Activated CD8-positive, alpha-beta T cell treated with anti-CD3 and anti-CD28 coated beads for 36 hours (primary cell): ENCODE measurements around the gene SEC61B. TPM values are rescaled to one million over a fixed set of nuclear protein-coding genes. Genes with fewer than 3 reads are reported as not detected.

Experiments used
- ATAC-seq: fragments of 200-7000 bp; cut with Tn5 transposase; one replicate; pipeline ENCODE4 v1.10.0; 2021; ENCODE audit warnings: mild to moderate bottlenecking, moderate library complexity
- CTCF ChIA-PET: fragments of 350-600 bp; sonication (Branson Sonifier 250); formaldehyde crosslinking; loops from one replicate; lab custom pipeline; 2021; ENCODE audit warnings: antibody characterized with exemption; lab: Charles Lee
- POLR2A ChIA-PET: fragments of 350-600 bp; sonication (Branson Sonifier 250); formaldehyde crosslinking; loops from one replicate; lab custom pipeline; 2021; ENCODE audit warnings: antibody characterized with exemption; lab: Charles Lee
- DNase-seq: peaks from one replicate; pipeline ENCODE4 v3.0.0-alpha.2; 2020
- H3K27ac Mint-ChIP-seq: one replicate; pipeline ENCODE4 v1.8.0; 2021; ENCODE audit warnings: mild to moderate bottlenecking, mixed read lengths
- H3K27me3 Mint-ChIP-seq: one replicate; pipeline ENCODE4 v1.8.0; 2021; ENCODE audit warnings: mixed read lengths
- H3K36me3 Mint-ChIP-seq: one replicate; pipeline ENCODE4 v1.8.0; 2021; ENCODE audit warnings: low read depth, mixed read lengths
- H3K4me1 Mint-ChIP-seq: one replicate; pipeline ENCODE4 v1.8.0; 2021; ENCODE audit warnings: low read depth, mixed read lengths
- H3K4me3 Mint-ChIP-seq: one replicate; pipeline ENCODE4 v1.8.0; 2021; ENCODE audit warnings: mild to moderate bottlenecking, moderate library complexity, mixed read lengths
- H3K9me3 Mint-ChIP-seq: one replicate; pipeline ENCODE4 v1.8.0; 2021; ENCODE audit warnings: mixed read lengths
- intact Hi-C: fragments of 100-400 bp; cut with micrococcal nuclease; formaldehyde crosslinking; loops from one replicate; pipeline ENCODE4 v1.10.0; 2022
- total RNA-seq, 2 experiments: library from RNA; stranded (reverse); gene quantifications; one replicate each; pipeline ENCODE4 v1.2.3, GENCODE V29; 2021
- TF ChIP-seq, protein P1 (sequence below): fragments of 200-600 bp; IDR thresholded peaks from one replicate; pipeline ENCODE4 v1.8.0; 2022; ENCODE audit warnings: antibody characterized with exemption, mild to moderate bottlenecking

The SEC61B gene
- total RNA-seq, 2 experiments from 2014 or later = 140 to 149 TPM

GRCh38 chr9:99189186-99189585 is 32.9 kb upstream of the SEC61B start:
- TF ChIP-seq, protein P1, sequence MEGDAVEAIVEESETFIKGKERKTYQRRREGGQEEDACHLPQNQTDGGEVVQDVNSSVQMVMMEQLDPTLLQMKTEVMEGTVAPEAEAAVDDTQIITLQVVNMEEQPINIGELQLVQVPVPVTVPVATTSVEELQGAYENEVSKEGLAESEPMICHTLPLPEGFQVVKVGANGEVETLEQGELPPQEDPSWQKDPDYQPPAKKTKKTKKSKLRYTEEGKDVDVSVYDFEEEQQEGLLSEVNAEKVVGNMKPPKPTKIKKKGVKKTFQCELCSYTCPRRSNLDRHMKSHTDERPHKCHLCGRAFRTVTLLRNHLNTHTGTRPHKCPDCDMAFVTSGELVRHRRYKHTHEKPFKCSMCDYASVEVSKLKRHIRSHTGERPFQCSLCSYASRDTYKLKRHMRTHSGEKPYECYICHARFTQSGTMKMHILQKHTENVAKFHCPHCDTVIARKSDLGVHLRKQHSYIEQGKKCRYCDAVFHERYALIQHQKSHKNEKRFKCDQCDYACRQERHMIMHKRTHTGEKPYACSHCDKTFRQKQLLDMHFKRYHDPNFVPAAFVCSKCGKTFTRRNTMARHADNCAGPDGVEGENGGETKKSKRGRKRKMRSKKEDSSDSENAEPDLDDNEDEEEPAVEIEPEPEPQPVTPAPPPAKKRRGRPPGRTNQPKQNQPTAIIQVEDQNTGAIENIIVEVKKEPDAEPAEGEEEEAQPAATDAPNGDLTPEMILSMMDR = no peak
- H3K4me3 Mint-ChIP-seq = no peak overlapping the region
- ChIA-PET POLR2A (no interaction called here), CTCF (interaction anchor here (0.9 to 1.9 kb wide), 2 partner anchors 8 to 25 kb away, joined by 3 to 8 read pairs; no protein-coding TSS in a partner anchor)
- DNase-seq (no peak), ATAC-seq (no peak)
- H3K4me1 Mint-ChIP-seq = peaks cover 22% of the 10 kb centered on the region
- no peaks in the 10 kb centered on the region for H3K9me3 Mint-ChIP-seq
- no peaks in the 10 kb centered on the region for H3K36me3 Mint-ChIP-seq
- peaks cover 8% of the 10 kb centered on the region for H3K27me3 Mint-ChIP-seq
- no peak overlapping the region for H3K27ac Mint-ChIP-seq
- intact Hi-C loops = loop anchor here (10.0 kb wide), 1 partner anchor 826 kb away; no protein-coding TSS in a partner anchor

DNA sequence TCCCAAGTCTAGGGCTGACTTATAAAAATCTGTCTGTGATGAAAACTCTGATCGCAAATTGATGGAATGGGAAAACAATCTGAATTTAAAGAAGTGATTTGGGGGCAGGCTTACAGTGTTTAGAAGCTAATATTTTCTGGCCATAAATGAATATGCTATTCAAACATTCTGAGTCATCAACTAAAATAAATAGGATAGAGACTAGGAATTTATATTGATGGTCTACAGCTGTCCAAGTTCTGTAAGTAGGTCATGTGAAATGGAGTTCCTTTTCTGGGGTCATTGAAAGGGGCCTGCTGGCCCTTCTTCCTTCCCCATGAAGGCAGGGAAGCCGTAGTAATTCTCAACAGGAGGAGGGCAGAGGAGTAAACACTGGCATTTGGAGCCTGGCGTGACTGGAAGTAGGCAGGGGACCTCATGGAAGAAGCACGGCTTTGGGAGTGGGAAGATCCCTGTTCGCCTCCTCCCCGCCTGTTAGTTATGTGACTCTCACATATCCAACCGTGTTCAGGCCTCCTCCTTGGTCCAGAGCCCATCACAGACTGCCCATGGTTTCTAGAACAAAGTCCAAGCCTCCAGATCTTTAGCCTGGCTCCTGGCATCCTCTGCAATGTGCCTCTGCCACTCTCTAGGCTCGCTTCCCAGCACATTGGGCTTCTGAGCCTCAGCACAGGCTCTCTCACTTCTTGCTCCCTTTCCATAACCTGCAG is 32.0 kb upstream of the SEC61B start:
- Mint-ChIP-seq H3K4me3 (no peak overlapping the region), H3K36me3 (no peaks in the 10 kb centered on the region), H3K27ac (no peak overlapping the region), H3K9me3 (no peaks in the 10 kb centered on the region), H3K27me3 (peaks cover 8% of the 10 kb centered on the region), H3K4me1 (peaks cover 13% of the 10 kb centered on the region)
- DNase-seq = no peak
- TF ChIP-seq, protein P1 = no peak
- CTCF ChIA-PET = interaction anchor here (0.7 to 1.9 kb wide), 3 partner anchors 7 to 49 kb away, joined by 3 to 8 read pairs (median 4); no protein-coding TSS in a partner anchor
- intact Hi-C loops = loop anchor here (10.0 kb wide), 1 partner anchor 825 kb away; no protein-coding TSS in a partner anchor
- no peak for ATAC-seq
- POLR2A ChIA-PET = no interaction called here

DNA sequence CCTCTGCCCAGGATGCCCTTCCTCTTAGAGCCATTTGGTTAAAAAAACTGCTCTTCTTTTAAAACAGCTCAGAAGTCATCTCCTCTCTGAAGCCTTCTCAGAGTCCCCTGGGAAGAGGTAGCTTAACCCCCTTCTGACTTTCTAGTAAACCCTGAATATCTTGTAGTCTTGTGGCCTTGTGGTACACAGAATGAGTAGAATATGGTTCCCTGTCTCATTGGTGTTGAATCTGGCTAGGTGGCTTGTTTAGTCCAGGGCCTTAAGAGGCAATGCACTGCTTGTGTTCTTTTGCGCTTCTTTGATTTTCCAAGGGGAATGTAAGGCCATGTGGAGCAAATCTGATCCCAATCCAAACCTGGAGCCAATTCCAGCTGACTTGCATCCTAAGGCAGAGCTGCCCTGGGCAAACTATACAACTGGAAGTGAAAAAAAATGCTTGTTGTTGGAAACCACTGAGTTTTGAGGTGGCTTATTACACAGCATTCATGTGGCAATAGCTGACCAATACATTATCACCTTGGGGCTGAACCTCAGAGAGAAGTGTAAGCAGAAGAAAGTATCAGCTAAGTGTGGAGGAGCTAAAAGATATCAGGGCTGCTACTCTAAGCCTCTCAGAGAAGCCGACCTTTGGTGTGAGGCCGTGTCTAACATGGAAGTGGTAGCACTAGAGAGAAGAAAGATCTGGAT is 31.3 kb upstream of the SEC61B start:
- no peak for DNase-seq
- Mint-ChIP-seq H3K4me1 (peaks cover 10% of the 10 kb centered on the region), H3K9me3 (no peaks in the 10 kb centered on the region), H3K27me3 (peaks cover 8% of the 10 kb centered on the region), H3K27ac (no peak overlapping the region), H3K4me3 (no peak overlapping the region), H3K36me3 (no peaks in the 10 kb centered on the region)
- ATAC-seq = no peak
- TF ChIP-seq, protein P1 = no peak
- POLR2A ChIA-PET = no interaction called here
- CTCF ChIA-PET = interaction anchor here (1.2 kb wide), 1 partner anchor 41 kb away, joined by 4 read pairs; no protein-coding TSS in a partner anchor
- intact Hi-C loops = no loop called here

- H3K4me1 Mint-ChIP-seq = peaks cover 13% of the 10 kb centered on the region
- TF ChIP-seq, protein P1 = no peak
- H3K27me3 Mint-ChIP-seq = peaks cover 9% of the 10 kb centered on the region
- no peaks in the 10 kb centered on the region for H3K36me3 Mint-ChIP-seq
- peaks cover 3% of the 10 kb centered on the region for H3K9me3 Mint-ChIP-seq
- intact Hi-C loops = no loop called here
- ATAC-seq (peak; percentile 48), DNase-seq (no peak)
- no peak overlapping the region for H3K4me3 Mint-ChIP-seq
- POLR2A ChIA-PET = no interaction called here
- CTCF ChIA-PET = interaction anchor here (1.0 to 5.3 kb wide), 4 partner anchors 8 to 39 kb away, joined by 3 to 32 read pairs (median 4); no protein-coding TSS in a partner anchor
- H3K27ac Mint-ChIP-seq = no peak overlapping the region
Observed at GRCh38 chr9:99192786-99193465, 29.2 kb upstream of the SEC61B start.
